Mesenchymal stem cell (in vitro differentiated cells and primary cell): ENCODE data around the gene TOM1L2.
"Not testable (repeated sequence)": the region's sequence is repeated elsewhere in the genome, so short reads cannot be mapped to it uniquely, and the experiment has no call there.

ENCODE experiments used
- DNase-seq: peaks from one replicate; pipeline ENCODE4 v3.0.0-alpha.2; 2013
- H2AFZ ChIP-seq: one replicate; pipeline ENCODE4 v1.6.1; 2013; ENCODE audit warnings: low read depth, mild to moderate bottlenecking, control low read depth, inconsistent platforms, low read length, moderate library complexity
- H2AK5ac ChIP-seq: 2 replicates; pipeline ENCODE4 v1.6.1; 2013; ENCODE audit warnings: low read length, moderate library complexity, mild to moderate bottlenecking, inconsistent platforms; ENCODE audit not compliant: severe bottlenecking
- H2BK120ac ChIP-seq: one replicate; pipeline ENCODE4 v1.6.1; 2013; ENCODE audit warnings: low read depth, mild to moderate bottlenecking, inconsistent platforms, low read length, moderate library complexity
- H2BK12ac ChIP-seq, 2 experiments: one replicate each; pipeline ENCODE4 v1.6.1; 2013; ENCODE audit warnings: inconsistent platforms in 2 of 2, low read length in 2 of 2, mild to moderate bottlenecking in 2 of 2, moderate library complexity in 2 of 2, control low read depth in 1 of 2
- H2BK15ac ChIP-seq: one replicate; pipeline ENCODE4 v1.6.1; 2013; ENCODE audit warnings: mild to moderate bottlenecking, low read depth, inconsistent platforms; ENCODE audit not compliant: poor library complexity, severe bottlenecking
- H2BK5ac ChIP-seq: 2 replicates; pipeline ENCODE4 v1.6.1; 2013; ENCODE audit warnings: low read depth, mild to moderate bottlenecking, low read length, control low read depth, inconsistent platforms; ENCODE audit not compliant: poor library complexity, severe bottlenecking
- H3K14ac ChIP-seq, 2 experiments: one replicate each; pipeline ENCODE4 v1.6.1; 2013; ENCODE audit warnings: inconsistent platforms in 2 of 2, low read length in 2 of 2, control low read depth in 1 of 2, mild to moderate bottlenecking in 1 of 2, moderate library complexity in 1 of 2
- H3K18ac ChIP-seq, 2 experiments: one replicate each; pipeline ENCODE4 v1.6.1; 2013; ENCODE audit warnings: inconsistent platforms in 2 of 2, low read length in 2 of 2, control low read depth in 1 of 2, low read depth in 1 of 2, mild to moderate bottlenecking in 1 of 2
- H3K23ac ChIP-seq, 2 experiments: one replicate each; pipeline ENCODE4 v1.6.1; 2013; ENCODE audit warnings: inconsistent platforms in 2 of 2, low read length in 2 of 2, mild to moderate bottlenecking in 2 of 2, moderate library complexity in 2 of 2, control low read depth in 1 of 2
- H3K27ac ChIP-seq: 2 replicates; pipeline ENCODE4 v1.5.1; 2013; ENCODE audit warnings: mild to moderate bottlenecking, moderate library complexity, low read length, control low read depth, inconsistent platforms; ENCODE audit not compliant: poor library complexity, severe bottlenecking
- H3K27me3 ChIP-seq, 2 experiments: 2 replicates each; pipeline versions ENCODE4 v1.6.1 to v1.7.0; 2013; ENCODE audit warnings: low read length in 2 of 2, mild to moderate bottlenecking in 2 of 2, moderate library complexity in 2 of 2, control low read depth in 1 of 2, inconsistent platforms in 1 of 2; ENCODE audit not compliant: control insufficient read depth in 1 of 2, insufficient read depth in 1 of 2
- H3K36me3 ChIP-seq, 2 experiments: 2 replicates each; pipeline versions ENCODE4 v1.6.1 to v1.7.0; 2013; ENCODE audit warnings: low read length in 2 of 2, control low read depth in 1 of 2, inconsistent platforms in 1 of 2, low read depth in 1 of 2, mild to moderate bottlenecking in 1 of 2; ENCODE audit not compliant: insufficient read depth in 2 of 2, control insufficient read depth in 1 of 2
- H3K4ac ChIP-seq, 2 experiments: one replicate each; pipeline ENCODE4 v1.6.1; 2013; ENCODE audit warnings: inconsistent platforms in 2 of 2, low read length in 2 of 2, mild to moderate bottlenecking in 2 of 2, moderate library complexity in 2 of 2, control low read depth in 1 of 2, low read depth in 1 of 2
- H3K4me1 ChIP-seq: 2 replicates; pipeline ENCODE4 v1.6.1; 2013; ENCODE audit warnings: low read depth, low read length, control low read depth; ENCODE audit not compliant: control insufficient read depth, insufficient read depth
- H3K4me2 ChIP-seq: 2 replicates; pipeline ENCODE4 v1.6.1; 2013; ENCODE audit warnings: low read length, mild to moderate bottlenecking, inconsistent platforms; ENCODE audit not compliant: poor library complexity, severe bottlenecking
- H3K4me3 ChIP-seq, 2 experiments: 2 replicates each; pipeline versions ENCODE4 v1.5.1 to v1.7.0; 2013; ENCODE audit warnings: low read length in 2 of 2, mild to moderate bottlenecking in 2 of 2, control low read depth in 1 of 2, low read depth in 1 of 2; ENCODE audit not compliant: insufficient read depth in 1 of 2
- H3K79me1 ChIP-seq: replicated peaks from 2 replicates; pipeline ENCODE4 v1.6.1; 2013; ENCODE audit warnings: mild to moderate bottlenecking, control low read depth, low read length, inconsistent platforms; ENCODE audit not compliant: poor library complexity, severe bottlenecking
- H3K9ac ChIP-seq: 2 replicates; pipeline ENCODE4 v1.7.0; 2013; ENCODE audit warnings: mild to moderate bottlenecking, low read length, moderate library complexity
- H3K9me3 ChIP-seq: 2 replicates; pipeline ENCODE4 v1.7.0; 2013; ENCODE audit warnings: mild to moderate bottlenecking, low read length; ENCODE audit not compliant: control insufficient read depth
- H4K8ac ChIP-seq: one replicate; pipeline ENCODE4 v1.6.1; 2013; ENCODE audit warnings: inconsistent platforms, mild to moderate bottlenecking, low read length, moderate library complexity
- H4K91ac ChIP-seq: one replicate; pipeline ENCODE4 v1.6.1; 2013; ENCODE audit warnings: mild to moderate bottlenecking, low read length, inconsistent platforms
- WGBS: methylation state at CpG from one replicate; pipeline ENCODE4 v1.1.7; 2013; ENCODE audit warnings: mixed read lengths; 5-methylcytosine and 5-hydroxymethylcytosine counted together

TOM1L2 gene

GRCh38 chr17:17808706-17809432, 163.3 kb downstream of the TOM1L2 start:
- peaks cover 10% of the 10 kb centered on the region for H3K79me1 ChIP-seq
- H2AFZ ChIP-seq, result no peak overlapping the region
- no peak overlapping the region for H2BK15ac ChIP-seq
- peak overlapping the region; percentile 85 for H2BK120ac ChIP-seq
- no peak overlapping the region for H3K9ac ChIP-seq
- no peak overlapping the region for H3K4ac ChIP-seq
- H3K36me3 ChIP-seq, result peaks cover 50 to 70% of the 10 kb centered on the region in 2 experiments
- WGBS, result 52% methylated on average over 10 of the region's 15 CpGs
- DNase-seq, result peak; percentile 56
- no peak overlapping the region for H4K8ac ChIP-seq
- no peak overlapping the region for H2BK5ac ChIP-seq
- no peaks in the 10 kb centered on the region for H3K27me3 ChIP-seq
- H3K27ac ChIP-seq, result no peak overlapping the region
- H2BK12ac ChIP-seq, result peak overlapping the region in 1 of 2 experiments; percentile 15
- no peaks in the 10 kb centered on the region for H3K9me3 ChIP-seq
- peaks cover 48% of the 10 kb centered on the region for H3K4me1 ChIP-seq
- no peak overlapping the region for H3K14ac ChIP-seq
- no peak overlapping the region for H3K4me2 ChIP-seq
- H3K23ac ChIP-seq, result peak overlapping the region in 1 of 2 experiments; percentile 25
- no peak overlapping the region for H4K91ac ChIP-seq
- H2AK5ac ChIP-seq, result no peak overlapping the region
- no peak overlapping the region for H3K4me3 ChIP-seq
- peak overlapping the region in 1 of 2 experiments; percentile 11 for H3K18ac ChIP-seq

GRCh38 chr17:17808200-17808599, 164.0 kb downstream of the TOM1L2 start:
- H3K9me3 ChIP-seq, H2AFZ ChIP-seq, DNase-seq, H3K14ac ChIP-seq, H3K4ac ChIP-seq, H3K27me3 ChIP-seq, H4K8ac ChIP-seq, H3K9ac ChIP-seq, H4K91ac ChIP-seq, H3K18ac ChIP-seq, H3K4me3 ChIP-seq, H2BK120ac ChIP-seq, H3K27ac ChIP-seq, H2AK5ac ChIP-seq, H3K4me2 ChIP-seq, H2BK12ac ChIP-seq, H2BK15ac ChIP-seq, H2BK5ac ChIP-seq: not testable (repeated sequence)
- WGBS, result 95% methylated on average over 3 of the region's 5 CpGs
- Histone ChIP-seq H3K23ac (peak overlapping the region in 1 of 2 experiments; percentile 67), H3K79me1 (peaks cover 12% of the 10 kb centered on the region), H3K4me1 (peaks cover 46% of the 10 kb centered on the region), H3K36me3 (peaks cover 50 to 70% of the 10 kb centered on the region in 2 experiments)

GRCh38 chr17:17807440-17807839, 164.8 kb downstream of the TOM1L2 start:
- H3K4me1 ChIP-seq, result peaks cover 41% of the 10 kb centered on the region
- no peak overlapping the region for H2AK5ac ChIP-seq
- peak overlapping the region in 1 of 2 experiments; percentile 68 for H2BK12ac ChIP-seq
- H2AFZ ChIP-seq, result no peak overlapping the region
- peaks cover 42 to 65% of the 10 kb centered on the region in 2 experiments for H3K36me3 ChIP-seq
- 100% methylated on average over 5 of the region's 5 CpGs for WGBS
- H2BK15ac ChIP-seq, result no peak overlapping the region
- H3K4ac ChIP-seq, result no peak overlapping the region
- H3K79me1 ChIP-seq, result peaks cover 13% of the 10 kb centered on the region
- H2BK120ac ChIP-seq, result no peak overlapping the region
- no peak overlapping the region for H4K91ac ChIP-seq
- H3K4me3 ChIP-seq, result no peak overlapping the region
- H2BK5ac ChIP-seq, result no peak overlapping the region
- no peak overlapping the region for H3K18ac ChIP-seq
- no peak overlapping the region for H3K23ac ChIP-seq
- H3K9ac ChIP-seq, result no peak overlapping the region
- H4K8ac ChIP-seq, result no peak overlapping the region
- H3K4me2 ChIP-seq, result no peak overlapping the region
- H3K27ac ChIP-seq, result no peak overlapping the region
- no peaks in the 10 kb centered on the region for H3K27me3 ChIP-seq
- no peaks in the 10 kb centered on the region for H3K9me3 ChIP-seq
- DNase-seq, result no peak
- no peak overlapping the region for H3K14ac ChIP-seq

GRCh38 chr17:17806611-17807274, 165.5 kb downstream of the TOM1L2 start:
- Histone ChIP-seq H2BK15ac (no peak overlapping the region), H2AK5ac (no peak overlapping the region), H4K8ac (no peak overlapping the region), H3K14ac (no peak overlapping the region), H4K91ac (no peak overlapping the region), H3K4me2 (no peak overlapping the region), H3K27ac (no peak overlapping the region), H2AFZ (no peak overlapping the region), H3K27me3 (no peaks in the 10 kb centered on the region), H3K18ac (peak overlapping the region in 1 of 2 experiments; percentile 4), H2BK120ac (no peak overlapping the region), H3K79me1 (peaks cover 12% of the 10 kb centered on the region), H3K36me3 (peaks cover 37 to 68% of the 10 kb centered on the region in 2 experiments), H3K9me3 (no peaks in the 10 kb centered on the region), H2BK12ac (peak overlapping the region in 1 of 2 experiments; percentile 11), H3K4ac (no peak overlapping the region), H3K9ac (no peak overlapping the region), H2BK5ac (no peak overlapping the region), H3K4me1 (peaks cover 36% of the 10 kb centered on the region), H3K23ac (no peak overlapping the region), H3K4me3 (no peak overlapping the region)
- 96% methylated on average over 9 of the region's 17 CpGs for WGBS
- no peak for DNase-seq
